AG04450 (cell line): ENCODE results near the gene DOHH. TPM values are rescaled to one million over a fixed set of nuclear protein-coding genes. Genes with fewer than 3 reads are reported as not detected.

Source experiments
- CTCF ChIA-PET: fragments of 300-600, 350-600 bp; formaldehyde crosslinking; extraction: SDS; loops from one replicate; lab custom pipeline; 2022; ENCODE audit warnings: antibody characterized with exemption, inconsistent platforms; lab: Charles Lee
- POLR2A ChIA-PET: fragments of 350-600 bp; formaldehyde crosslinking; extraction: SDS; loops from one replicate; lab custom pipeline; 2021; ENCODE audit warnings: antibody characterized with exemption, inconsistent platforms; lab: Yijun Ruan, JAX
- DNase-seq: peaks from one replicate; pipeline ENCODE4 v3.0.0-alpha.2; 2011; ENCODE audit warnings: low read depth, low spot score
- H3K27ac ChIP-seq: one replicate; pipeline ENCODE4 v1.5.1; 2012; ENCODE audit warnings: low read depth, low read length, control low read depth
- H3K27me3 ChIP-seq: one replicate; pipeline ENCODE4 v1.6.0; 2012; ENCODE audit warnings: low read length; ENCODE audit not compliant: control insufficient read depth, insufficient read depth
- H3K4me3 ChIP-seq: 2 replicates; pipeline ENCODE4 v1.5.1; 2011; ENCODE audit warnings: mild to moderate bottlenecking, low read depth, low read length, control low read depth
- H3K9me3 ChIP-seq: 2 replicates; pipeline ENCODE4 v1.5.1; 2012; ENCODE audit warnings: low read length; ENCODE audit not compliant: control insufficient read depth, insufficient read depth
- polyA plus RNA-seq: library from polyadenylated mRNA; depleted of rRNA; stranded (reverse); fragments of >200 nt; gene quantifications from 2 replicates; pipeline ENCODE4 v1.2.3, GENCODE V29; 2011
- TF ChIP-seq, protein P1 (sequence below): IDR thresholded peaks from 2 replicates; pipeline ENCODE4 v1.5.1; 2011; ENCODE audit warnings: low read depth, low read length, control low read depth, inconsistent platforms

DOHH gene
- polyA plus RNA-seq, 1 experiment, result 3.4 TPM

DNA sequence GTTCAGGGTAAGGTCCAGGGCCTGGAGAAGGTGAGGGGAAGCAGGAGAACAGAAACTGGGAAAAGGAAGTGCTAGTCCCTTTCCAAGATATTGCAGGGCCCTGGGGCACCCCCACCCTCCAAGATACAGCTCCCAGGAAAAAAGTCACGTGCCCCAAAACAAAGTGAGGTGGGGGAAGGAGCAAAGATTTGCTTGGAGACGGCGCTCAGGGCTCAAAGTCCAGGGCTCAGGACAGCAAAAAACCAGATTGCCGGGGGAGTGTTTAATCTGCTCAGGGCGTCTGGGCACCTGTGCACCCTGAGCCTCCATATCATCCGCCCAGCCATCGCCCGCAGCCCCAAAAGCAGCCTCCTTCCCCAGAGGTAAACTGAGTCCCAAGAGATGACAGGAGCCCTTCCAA lies 26.5 kb downstream of the DOHH start:
- Histone ChIP-seq H3K9me3 (no peaks in the 10 kb centered on the region; the same call in 1 of the 2 replicates), H3K4me3 (no peak overlapping the region), H3K27ac (no peak overlapping the region), H3K27me3 (peaks cover 7% of the 10 kb centered on the region)
- CTCF ChIA-PET, result interaction anchor here (0.6 to 2.2 kb wide), 4 partner anchors 10 to 144 kb away, joined by 3 to 16 read pairs (median 8); partner anchors contain the start of gene SMIM44
- DNase-seq, result no peak
- POLR2A ChIA-PET, result no interaction called here
- TF ChIP-seq, protein P1, sequence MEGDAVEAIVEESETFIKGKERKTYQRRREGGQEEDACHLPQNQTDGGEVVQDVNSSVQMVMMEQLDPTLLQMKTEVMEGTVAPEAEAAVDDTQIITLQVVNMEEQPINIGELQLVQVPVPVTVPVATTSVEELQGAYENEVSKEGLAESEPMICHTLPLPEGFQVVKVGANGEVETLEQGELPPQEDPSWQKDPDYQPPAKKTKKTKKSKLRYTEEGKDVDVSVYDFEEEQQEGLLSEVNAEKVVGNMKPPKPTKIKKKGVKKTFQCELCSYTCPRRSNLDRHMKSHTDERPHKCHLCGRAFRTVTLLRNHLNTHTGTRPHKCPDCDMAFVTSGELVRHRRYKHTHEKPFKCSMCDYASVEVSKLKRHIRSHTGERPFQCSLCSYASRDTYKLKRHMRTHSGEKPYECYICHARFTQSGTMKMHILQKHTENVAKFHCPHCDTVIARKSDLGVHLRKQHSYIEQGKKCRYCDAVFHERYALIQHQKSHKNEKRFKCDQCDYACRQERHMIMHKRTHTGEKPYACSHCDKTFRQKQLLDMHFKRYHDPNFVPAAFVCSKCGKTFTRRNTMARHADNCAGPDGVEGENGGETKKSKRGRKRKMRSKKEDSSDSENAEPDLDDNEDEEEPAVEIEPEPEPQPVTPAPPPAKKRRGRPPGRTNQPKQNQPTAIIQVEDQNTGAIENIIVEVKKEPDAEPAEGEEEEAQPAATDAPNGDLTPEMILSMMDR, result no peak

- DNase-seq, result no peak
- H3K4me3 ChIP-seq, result no peak overlapping the region
- ChIA-PET POLR2A (no interaction called here), CTCF (interaction anchor here (0.6 to 4.9 kb wide), 33 partner anchors 8 to 225 kb away, joined by 3 to 77 read pairs (median 5); partner anchors contain the start of gene SMIM44)
- H3K27me3 ChIP-seq, result peaks cover 4% of the 10 kb centered on the region
- TF ChIP-seq, protein P1, result peak; percentile 87
- H3K9me3 ChIP-seq, result peaks cover 6% of the 10 kb centered on the region
- H3K27ac ChIP-seq, result no peak overlapping the region
Measured at GRCh38 chr19:3471954-3472655, 28.4 kb downstream of the DOHH start.

GRCh38 chr19:3470500-3471128 lies 29.9 kb downstream of the DOHH start:
- DNase-seq, result no peak
- ChIA-PET POLR2A (interaction anchor here (0.8 to 1.0 kb wide), 2 partner anchors 9 to 24 kb away, joined by 6 read pairs; no protein-coding TSS in a partner anchor), CTCF (interaction anchor here (0.7 to 4.9 kb wide), 7 partner anchors 15 to 461 kb away, joined by 3 to 77 read pairs (median 3); no protein-coding TSS in a partner anchor)
- Histone ChIP-seq H3K27me3 (peaks cover 4% of the 10 kb centered on the region), H3K4me3 (no peak overlapping the region), H3K27ac (no peak overlapping the region), H3K9me3 (peaks cover 6% of the 10 kb centered on the region)
- TF ChIP-seq, protein P1, result no peak

DNA sequence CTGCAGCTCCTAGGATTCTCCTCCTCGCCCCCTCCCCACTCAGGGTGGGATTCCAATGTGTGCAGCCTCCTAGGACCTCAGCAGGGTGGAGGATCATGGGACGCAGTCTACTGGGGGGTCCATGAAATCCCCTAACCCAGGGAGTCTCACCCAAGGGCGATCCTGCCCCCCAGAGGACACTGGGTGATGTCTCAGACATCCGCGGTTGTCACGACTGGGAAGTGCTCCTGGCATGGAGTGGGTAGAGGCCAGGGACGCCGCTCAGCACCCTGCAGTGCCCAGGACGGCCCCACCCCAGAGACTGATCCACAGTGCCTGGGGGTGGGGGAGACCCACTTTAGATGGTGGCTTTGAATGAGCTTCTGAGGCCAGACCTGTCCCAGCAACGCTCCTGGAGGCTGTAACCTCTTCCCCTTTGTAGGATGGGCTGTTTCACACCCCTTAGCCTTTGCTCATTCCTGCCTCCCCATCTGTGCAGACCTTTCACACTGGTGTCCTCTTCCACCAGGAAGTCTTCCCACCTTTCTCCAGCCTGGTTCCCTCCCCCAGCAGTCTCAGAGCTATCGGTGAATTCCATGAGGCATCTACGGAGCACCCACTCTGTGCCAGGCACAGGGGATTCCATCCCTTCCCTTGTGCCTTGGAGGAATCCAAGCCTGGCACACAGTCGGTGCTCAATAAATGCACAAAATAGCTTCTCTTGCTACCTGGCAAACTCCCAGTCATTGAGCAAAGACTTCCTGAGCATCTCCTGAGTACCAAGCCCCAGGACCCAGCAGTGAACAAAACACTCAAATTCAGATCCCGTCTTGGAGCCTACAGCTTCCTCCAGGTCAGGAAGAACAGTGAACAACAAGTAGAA lies 30.6 kb downstream of the DOHH start:
- peaks cover 6% of the 10 kb centered on the region for H3K9me3 ChIP-seq
- POLR2A ChIA-PET, result interaction anchor here (0.8 to 1.0 kb wide), 2 partner anchors 10 to 25 kb away, joined by 6 read pairs; no protein-coding TSS in a partner anchor
- H3K4me3 ChIP-seq, result no peak overlapping the region
- TF ChIP-seq, protein P1, result no peak
- no peak overlapping the region for H3K27ac ChIP-seq
- no peak for DNase-seq
- CTCF ChIA-PET, result interaction anchor here (1.0 to 4.9 kb wide), 7 partner anchors 10 to 165 kb away, joined by 3 to 77 read pairs (median 3); no protein-coding TSS in a partner anchor
- H3K27me3 ChIP-seq, result peaks cover under 1% of the 10 kb centered on the region
